Sigmoid colon (tissue), 4 donors: ENCODE results near the gene PHF14.

Source experiments
- EP300 ChIP-seq, 4 donors: sonication (generic); formaldehyde crosslinking; IDR thresholded peaks; one replicate each; pipeline ENCODE4 v1.6.1; 2017; ENCODE audit warnings: antibody characterized with exemption in 4 of 4
- POLR2A ChIP-seq, 2 donors: fragments of 450-650 bp; IDR thresholded peaks; one replicate each; pipeline ENCODE4 v1.6.1; 2016; ENCODE audit warnings: antibody characterized with exemption in 2 of 2, mild to moderate bottlenecking in 2 of 2, moderate library complexity in 2 of 2
- TF ChIP-seq, protein P1 (sequence below), 4 experiments: fragments of 450-650 bp in 3 of 4; fragments of 200-600 bp in 1 of 4; IDR thresholded peaks; one replicate each; pipeline ENCODE4 v1.5.1; 2016 to 2019; ENCODE audit warnings: antibody characterized with exemption in 4 of 4, mild to moderate bottlenecking in 3 of 4, moderate library complexity in 2 of 4

DNA sequence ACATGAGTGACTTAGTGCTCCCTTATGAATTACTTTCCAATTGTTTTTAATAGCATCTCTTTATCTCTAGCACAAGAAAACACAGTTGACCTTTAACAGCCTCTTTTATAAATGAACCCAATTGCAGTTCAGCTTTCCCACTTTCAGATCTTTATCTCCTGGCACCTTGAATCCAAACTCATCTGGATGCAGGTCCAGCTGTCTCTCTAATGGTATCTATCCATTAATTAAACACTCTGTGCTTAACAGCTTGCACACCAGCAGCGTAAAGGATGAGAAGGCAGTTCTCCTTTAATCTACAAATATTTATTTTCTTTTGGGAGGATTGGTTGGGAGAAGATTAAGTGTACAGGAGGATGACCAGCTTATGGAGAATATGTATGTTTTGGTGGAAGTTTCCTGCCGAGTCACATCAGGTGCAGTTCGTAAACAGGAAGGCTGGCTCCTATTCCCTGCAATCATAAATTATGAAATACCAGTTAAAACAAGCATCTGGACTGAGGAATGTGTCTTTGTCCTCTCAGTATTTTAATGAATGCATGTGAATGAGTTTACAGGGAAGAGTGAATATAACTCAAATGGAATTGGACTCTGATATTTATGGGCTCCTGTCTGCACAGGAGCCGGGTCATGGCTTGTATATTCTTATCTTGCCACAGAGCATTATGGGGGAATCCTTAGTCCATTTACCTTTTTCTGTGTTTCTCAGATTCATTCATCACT is 232.7 kb downstream of the PHF14 start:
- TF ChIP-seq EP300 (IDR thresholded peaks at IDR 0.05): no peak
- TF ChIP-seq, protein P1, sequence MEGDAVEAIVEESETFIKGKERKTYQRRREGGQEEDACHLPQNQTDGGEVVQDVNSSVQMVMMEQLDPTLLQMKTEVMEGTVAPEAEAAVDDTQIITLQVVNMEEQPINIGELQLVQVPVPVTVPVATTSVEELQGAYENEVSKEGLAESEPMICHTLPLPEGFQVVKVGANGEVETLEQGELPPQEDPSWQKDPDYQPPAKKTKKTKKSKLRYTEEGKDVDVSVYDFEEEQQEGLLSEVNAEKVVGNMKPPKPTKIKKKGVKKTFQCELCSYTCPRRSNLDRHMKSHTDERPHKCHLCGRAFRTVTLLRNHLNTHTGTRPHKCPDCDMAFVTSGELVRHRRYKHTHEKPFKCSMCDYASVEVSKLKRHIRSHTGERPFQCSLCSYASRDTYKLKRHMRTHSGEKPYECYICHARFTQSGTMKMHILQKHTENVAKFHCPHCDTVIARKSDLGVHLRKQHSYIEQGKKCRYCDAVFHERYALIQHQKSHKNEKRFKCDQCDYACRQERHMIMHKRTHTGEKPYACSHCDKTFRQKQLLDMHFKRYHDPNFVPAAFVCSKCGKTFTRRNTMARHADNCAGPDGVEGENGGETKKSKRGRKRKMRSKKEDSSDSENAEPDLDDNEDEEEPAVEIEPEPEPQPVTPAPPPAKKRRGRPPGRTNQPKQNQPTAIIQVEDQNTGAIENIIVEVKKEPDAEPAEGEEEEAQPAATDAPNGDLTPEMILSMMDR (IDR thresholded peaks at IDR 0.05): no peak
- no peak for TF ChIP-seq POLR2A (IDR thresholded peaks at IDR 0.05)
